Measurements from ENCODE around the gene FAM163A.

Gene FAM163A

GRCh38 chr1:179754041-179754624 lies 11.0 kb downstream of the FAM163A start:
- DNase-seq = no peak

- DNase-seq = no peak
Measured at GRCh38 chr1:179757933-179758332, 14.8 kb downstream of the FAM163A start.

GRCh38 chr1:179760521-179760920 lies 17.4 kb downstream of the FAM163A start:
- no peak for DNase-seq

GRCh38 chr1:179761296-179761695 lies 18.2 kb downstream of the FAM163A start:
- no peak for DNase-seq

GRCh38 chr1:179761846-179762640 lies 19.0 kb downstream of the FAM163A start:
- DNase-seq = no peak

GRCh38 chr1:179767177-179767581 lies 24.1 kb downstream of the FAM163A start:
- no peak for DNase-seq

- no peak for DNase-seq
Measured at GRCh38 chr1:179767996-179768395, 24.9 kb downstream of the FAM163A start.

- no peak for DNase-seq
Measured at GRCh38 chr1:179770887-179771502, 27.9 kb downstream of the FAM163A start.

- no peak for DNase-seq
Measured at GRCh38 chr1:179773264-179773663, 30.2 kb downstream of the FAM163A start.

- no peak for DNase-seq
Measured at GRCh38 chr1:179774000-179774399, 30.9 kb downstream of the FAM163A start.

GRCh38 chr1:179774566-179774965 lies 31.5 kb downstream of the FAM163A start:
- no peak for DNase-seq

- no peak for DNase-seq
Measured at GRCh38 chr1:179775009-179775408, 31.9 kb downstream of the FAM163A start.

- no peak for DNase-seq
Measured at GRCh38 chr1:179776831-179777230, 33.7 kb downstream of the FAM163A start.

- no peak for DNase-seq
Measured at GRCh38 chr1:179777731-179778130, 34.6 kb downstream of the FAM163A start.

- no peak for DNase-seq
Measured at GRCh38 chr1:179779645-179780272, 36.7 kb downstream of the FAM163A start.

GRCh38 chr1:179781962-179782361 lies 38.9 kb downstream of the FAM163A start:
- DNase-seq = no peak

GRCh38 chr1:179785031-179785431 lies 41.9 kb downstream of the FAM163A start:
- DNase-seq = no peak

- DNase-seq = no peak
Measured at GRCh38 chr1:179785728-179786127, 42.6 kb downstream of the FAM163A start.

- no peak for DNase-seq
Measured at GRCh38 chr1:179786815-179787685, 44.0 kb downstream of the FAM163A start.

GRCh38 chr1:179788259-179788658 lies 45.2 kb downstream of the FAM163A start:
- DNase-seq = no peak

GRCh38 chr1:179793281-179793680 lies 50.2 kb downstream of the FAM163A start:
- no peak for DNase-seq

GRCh38 chr1:179794146-179794545 lies 51.1 kb downstream of the FAM163A start:
- no peak for DNase-seq

GRCh38 chr1:179794669-179795068 lies 51.6 kb downstream of the FAM163A start:
- no peak for DNase-seq
